K562 (cell line): ENCODE data around the gene GPX5. TPM values are rescaled to one million over a fixed set of nuclear protein-coding genes. Genes with fewer than 3 reads are reported as not detected.

ENCODE experiments used
- CHD7 ChIP-seq: fragments of 200-600 bp; sonication (generic); IDR thresholded peaks from one replicate; pipeline ENCODE4 v1.6.1; 2012; ENCODE audit warnings: mild to moderate bottlenecking, low read depth, low read length, inconsistent platforms
- HOMEZ ChIP-seq: fragments of 250-450 bp; sonication (Bioruptor Pico); IDR thresholded peaks from 2 replicates; pipeline ENCODE4 v1.4.0; 2020; ENCODE audit warnings: mild to moderate bottlenecking, moderate library complexity
- RHOXF2B ChIP-seq: fragments of 250-450 bp; sonication (Bioruptor Pico); conservative IDR thresholded peaks from 2 replicates; pipeline ENCODE4 v1.5.1; 2021
- SOX6 ChIP-seq: fragments of 450-650 bp; IDR thresholded peaks from 2 replicates; pipeline ENCODE4 v1.6.1; 2014; ENCODE audit warnings: mild to moderate bottlenecking
- THRA ChIP-seq: fragments of 450-650 bp; IDR thresholded peaks from 2 replicates; pipeline ENCODE4 v1.6.1; 2017; ENCODE audit warnings: mild to moderate bottlenecking, moderate library complexity
- ZBED1 ChIP-seq: IDR thresholded peaks from 2 replicates; pipeline ENCODE4 v1.6.1; 2014
- ZBTB17 ChIP-seq: fragments of 450-650 bp; formaldehyde crosslinking; IDR thresholded peaks from 2 replicates; pipeline ENCODE4 v1.4.0; 2020; ENCODE audit warnings: mild to moderate bottlenecking
- polyA plus RNA-seq, 8 experiments: library from polyadenylated mRNA; depleted of rRNA in 4 of 8; stranded (reverse) in 5 of 8; unstranded in 3 of 8; fragments of >200 nt; fragmentation: Nextera tagmentation in 2 of 8; fragmentation: Illumina TruSeq in 1 of 8; extraction: Ambion mirVana in 2 of 8; extraction: Trizol in 1 of 8; gene quantifications; 2 replicates each; pipeline versions ENCODE4 v1.2.1 to v1.2.3, GENCODE V29; 2011 to 2014; ENCODE audit warnings: inconsistent platforms in 1 of 8, missing spikeins in 1 of 8
- total RNA-seq, 7 experiments: library from RNA; depleted of rRNA in 6 of 7; stranded (reverse); fragments of >200 nt in 6 of 7; fragmentation: Illumina TruSeq in 2 of 7; extraction: Trizol in 2 of 7; gene quantifications; 2 replicates each; pipeline versions ENCODE4 v1.2.1 to v1.2.3, GENCODE V29; 2011 to 2021; ENCODE audit warnings: low replicate concordance in 1 of 7
- TF ChIP-seq, protein P1 (sequence below): sonication (generic); formaldehyde crosslinking; IDR thresholded peaks from 2 replicates; pipeline ENCODE4 v1.8.0; 2023; ENCODE audit warnings: missing genetic modification reagents, mild to moderate bottlenecking, borderline replicate concordance

The GPX5 gene
- total and polyA plus RNA-seq, 9 of the 15 experiments (the other 6 are each of a cell fraction or from before 2014, with no cell fraction given): 0.07 to 0.18 (median 0.15) TPM; not detected in 6

DNA sequence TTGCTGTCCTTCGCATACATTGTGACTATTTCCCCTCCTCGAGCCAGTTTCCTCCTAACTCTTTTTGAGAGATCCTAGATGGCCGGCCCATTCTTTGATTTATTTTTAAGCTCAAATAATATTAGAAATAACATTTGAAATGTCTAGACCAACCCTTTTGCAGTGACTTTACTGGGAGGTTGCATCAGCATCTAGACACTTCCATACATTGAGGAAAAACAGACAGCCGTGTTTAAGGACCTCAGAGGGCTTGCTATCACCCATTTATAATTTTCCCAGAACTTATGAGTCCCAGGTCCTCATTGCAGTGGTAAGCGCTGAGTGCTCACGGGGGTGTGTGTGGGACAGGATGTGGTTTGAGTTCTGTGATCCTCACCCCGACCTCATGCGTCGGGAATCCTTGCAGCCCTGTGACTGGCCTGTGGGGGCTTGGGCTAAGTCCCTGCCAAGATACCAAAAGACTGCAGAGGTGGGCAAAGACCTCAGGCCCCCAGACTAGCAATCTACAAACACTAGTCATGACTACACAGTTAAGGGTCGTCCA, at the start of gene GPX5 (continued):
- TF ChIP-seq, protein P1, sequence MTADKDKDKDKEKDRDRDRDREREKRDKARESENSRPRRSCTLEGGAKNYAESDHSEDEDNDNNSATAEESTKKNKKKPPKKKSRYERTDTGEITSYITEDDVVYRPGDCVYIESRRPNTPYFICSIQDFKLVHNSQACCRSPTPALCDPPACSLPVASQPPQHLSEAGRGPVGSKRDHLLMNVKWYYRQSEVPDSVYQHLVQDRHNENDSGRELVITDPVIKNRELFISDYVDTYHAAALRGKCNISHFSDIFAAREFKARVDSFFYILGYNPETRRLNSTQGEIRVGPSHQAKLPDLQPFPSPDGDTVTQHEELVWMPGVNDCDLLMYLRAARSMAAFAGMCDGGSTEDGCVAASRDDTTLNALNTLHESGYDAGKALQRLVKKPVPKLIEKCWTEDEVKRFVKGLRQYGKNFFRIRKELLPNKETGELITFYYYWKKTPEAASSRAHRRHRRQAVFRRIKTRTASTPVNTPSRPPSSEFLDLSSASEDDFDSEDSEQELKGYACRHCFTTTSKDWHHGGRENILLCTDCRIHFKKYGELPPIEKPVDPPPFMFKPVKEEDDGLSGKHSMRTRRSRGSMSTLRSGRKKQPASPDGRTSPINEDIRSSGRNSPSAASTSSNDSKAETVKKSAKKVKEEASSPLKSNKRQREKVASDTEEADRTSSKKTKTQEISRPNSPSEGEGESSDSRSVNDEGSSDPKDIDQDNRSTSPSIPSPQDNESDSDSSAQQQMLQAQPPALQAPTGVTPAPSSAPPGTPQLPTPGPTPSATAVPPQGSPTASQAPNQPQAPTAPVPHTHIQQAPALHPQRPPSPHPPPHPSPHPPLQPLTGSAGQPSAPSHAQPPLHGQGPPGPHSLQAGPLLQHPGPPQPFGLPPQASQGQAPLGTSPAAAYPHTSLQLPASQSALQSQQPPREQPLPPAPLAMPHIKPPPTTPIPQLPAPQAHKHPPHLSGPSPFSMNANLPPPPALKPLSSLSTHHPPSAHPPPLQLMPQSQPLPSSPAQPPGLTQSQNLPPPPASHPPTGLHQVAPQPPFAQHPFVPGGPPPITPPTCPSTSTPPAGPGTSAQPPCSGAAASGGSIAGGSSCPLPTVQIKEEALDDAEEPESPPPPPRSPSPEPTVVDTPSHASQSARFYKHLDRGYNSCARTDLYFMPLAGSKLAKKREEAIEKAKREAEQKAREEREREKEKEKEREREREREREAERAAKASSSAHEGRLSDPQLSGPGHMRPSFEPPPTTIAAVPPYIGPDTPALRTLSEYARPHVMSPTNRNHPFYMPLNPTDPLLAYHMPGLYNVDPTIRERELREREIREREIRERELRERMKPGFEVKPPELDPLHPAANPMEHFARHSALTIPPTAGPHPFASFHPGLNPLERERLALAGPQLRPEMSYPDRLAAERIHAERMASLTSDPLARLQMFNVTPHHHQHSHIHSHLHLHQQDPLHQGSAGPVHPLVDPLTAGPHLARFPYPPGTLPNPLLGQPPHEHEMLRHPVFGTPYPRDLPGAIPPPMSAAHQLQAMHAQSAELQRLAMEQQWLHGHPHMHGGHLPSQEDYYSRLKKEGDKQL (CRISPR knock-in tag): no peak
- TF ChIP-seq ZBTB17 (CRISPR knock-in tag) (peak; percentile 42; the same call in 1 of the 2 replicates), CHD7 (no peak), ZBED1 (0 out of 2 replicates have a peak, but pooled peaks have one; percentile 27), SOX6 (no peak), THRA (no peak), RHOXF2B (CRISPR knock-in tag) (no peak), HOMEZ (CRISPR knock-in tag) (no peak)
